ENCODE measurements around the gene ACAT1. TPM values are rescaled to one million over a fixed set of nuclear protein-coding genes. Genes with fewer than 3 reads are reported as not detected.

The ACAT1 gene
- total and polyA plus RNA-seq, 2 experiments from 2014 or later, result 69.3 to 139 TPM

DNA sequence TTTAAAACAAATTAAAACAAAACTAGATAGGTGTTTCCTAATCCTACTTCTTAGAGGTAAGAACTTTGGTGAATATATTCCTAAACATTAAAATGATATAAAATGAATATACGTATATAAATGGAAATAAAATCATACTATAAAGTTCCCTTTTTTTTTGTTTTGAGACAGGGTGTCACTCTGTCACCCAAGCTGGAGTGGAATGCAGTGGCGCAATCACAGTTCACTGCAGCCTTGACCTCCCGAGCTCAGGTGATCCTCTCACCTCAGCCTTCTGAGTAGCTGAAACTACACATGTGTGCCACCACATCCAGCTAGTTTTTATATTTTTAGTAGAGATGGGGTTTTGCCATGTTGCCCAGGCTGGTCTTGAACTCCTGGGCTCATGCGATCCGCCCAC lies 56.2 kb downstream of the ACAT1 start:
- H3K36me3 ChIP-seq, result peaks cover 34% of the 10 kb centered on the region
- no peak for DNase-seq (ENCODE audit: low read depth in 1 of 2, low spot score in 1 of 2)
- no peaks in the 10 kb centered on the region for H3K27me3 ChIP-seq
- no peak overlapping the region for H3K27ac ChIP-seq
- no peaks in the 10 kb centered on the region for H3K9me3 ChIP-seq (ENCODE audit: low read depth)
- H3K4me1 ChIP-seq (ENCODE audit: low read depth), result no peaks in the 10 kb centered on the region
- TF ChIP-seq CTCF (IDR thresholded peaks at IDR 0.05; ENCODE audit: low read depth, low read length), result no peak
- H3K4me3 ChIP-seq, result no peak overlapping the region

DNA sequence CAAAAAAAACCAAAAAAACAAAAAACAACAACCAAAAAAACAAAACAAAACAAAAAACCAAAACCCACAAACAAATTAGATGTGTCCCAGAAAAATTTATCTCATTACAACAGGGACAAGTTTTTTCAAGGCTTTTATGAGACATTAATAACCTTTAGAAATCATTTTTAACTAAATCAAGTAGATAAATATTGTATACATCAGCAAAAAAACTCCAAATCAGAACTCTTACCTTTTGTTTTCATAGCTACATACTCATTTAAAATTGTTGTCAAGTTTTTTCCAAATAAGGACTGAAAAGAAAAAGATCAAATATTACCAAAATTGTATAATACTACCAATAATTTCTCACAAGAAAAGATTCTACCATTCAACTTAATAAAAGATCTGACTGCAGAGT lies 72.4 kb downstream of the ACAT1 start:
- H3K27me3 ChIP-seq, result no peaks in the 10 kb centered on the region
- H3K4me3 ChIP-seq, result no peak overlapping the region
- H3K4me1 ChIP-seq (ENCODE audit: low read depth), result no peaks in the 10 kb centered on the region
- no peaks in the 10 kb centered on the region for H3K9me3 ChIP-seq (ENCODE audit: low read depth)
- peaks cover 33% of the 10 kb centered on the region for H3K36me3 ChIP-seq
- DNase-seq (ENCODE audit: low read depth in 1 of 2, low spot score in 1 of 2), result no peak
- TF ChIP-seq CTCF (IDR thresholded peaks at IDR 0.05; ENCODE audit: low read depth, low read length), result no peak
- H3K27ac ChIP-seq, result no peak overlapping the region

GRCh38 chr11:108196901-108197300 lies 75.5 kb downstream of the ACAT1 start:
- Histone ChIP-seq H3K4me3 (no peak overlapping the region), H3K27ac (no peak overlapping the region), H3K4me1 (ENCODE audit: low read depth) (no peaks in the 10 kb centered on the region), H3K27me3 (no peaks in the 10 kb centered on the region), H3K36me3 (peaks cover 19% of the 10 kb centered on the region), H3K9me3 (ENCODE audit: low read depth) (no peaks in the 10 kb centered on the region)
- no peak for DNase-seq (ENCODE audit: low read depth in 1 of 2, low spot score in 1 of 2)
- TF ChIP-seq CTCF (IDR thresholded peaks at IDR 0.05; ENCODE audit: low read depth, low read length), result no peak

Other genes starting within 250 kb of the ACAT1 start
- 0.24 and 0.88 TPM in 2 replicates for gene RAB39A, start 193.1 kb upstream of the ACAT1 start, total RNA-seq
- not detected in 2 replicates for gene RAB39A, start 193.1 kb upstream of the ACAT1 start, polyA plus RNA-seq
- 29.1 and 58.1 TPM in 2 replicates for gene CUL5, start 112.7 kb upstream of the ACAT1 start, total RNA-seq
- gene CUL5, start 112.7 kb upstream of the ACAT1 start, polyA plus RNA-seq, result 32.5 and 44.9 TPM in 2 replicates
- gene NPAT, start 101.1 kb downstream of the ACAT1 start, total RNA-seq, result 9.0 and 9.9 TPM in 2 replicates
- gene NPAT, start 101.1 kb downstream of the ACAT1 start, polyA plus RNA-seq, result 9.7 and 10.1 TPM in 2 replicates
- 45.6 and 62.7 TPM in 2 replicates for gene ATM, start 101.5 kb downstream of the ACAT1 start, total RNA-seq
- 17.8 and 19.0 TPM in 2 replicates for gene ATM, start 101.5 kb downstream of the ACAT1 start, polyA plus RNA-seq

All from cardiac muscle cell (in vitro differentiated cells and primary cell).